H1 (cell line): Measurements from ENCODE around the gene MAGIX.

Experiments used
- CREB1 ChIP-seq: IDR thresholded peaks from 2 replicates; pipeline ENCODE4 v1.6.1; 2012; ENCODE audit warnings: inconsistent platforms
- GTF2F1 ChIP-seq: IDR thresholded peaks from 2 replicates; pipeline ENCODE4 v1.6.1; 2012; ENCODE audit warnings: low read depth, low read length, improper control_type of control experiment, borderline replicate concordance
- KDM1A ChIP-seq: fragments of 200-600, 300-600 bp; sonication (generic); IDR thresholded peaks from 2 replicates; pipeline ENCODE4 v1.7.1; 2016; ENCODE audit warnings: mild to moderate bottlenecking, low read length, borderline replicate concordance
- POLR2A ChIP-seq, 2 experiments: IDR thresholded peaks; 1 replicate in 1 of 2; 2 replicates in 1 of 2; pipeline ENCODE4 v1.6.1; 2011; ENCODE audit warnings: low read depth in 2 of 2, low read length in 2 of 2, mild to moderate bottlenecking in 2 of 2; ENCODE audit errors: control extremely low read depth in 1 of 2
- RAD21 ChIP-seq, 2 experiments: IDR thresholded peaks in 1 of 2; conservative IDR thresholded peaks in 1 of 2; 2 replicates each; pipeline ENCODE4 v1.6.1; 2011; ENCODE audit warnings: low read depth in 2 of 2, low read length in 2 of 2, improper control_type of control experiment in 1 of 2, inconsistent platforms in 1 of 2, mild to moderate bottlenecking in 1 of 2, moderate library complexity in 1 of 2
- SIX5 ChIP-seq: IDR thresholded peaks from 2 replicates; pipeline ENCODE4 v1.6.1; 2011; ENCODE audit warnings: mild to moderate bottlenecking, low read depth, low read length
- SP1 ChIP-seq: IDR thresholded peaks from 2 replicates; pipeline ENCODE4 v1.6.1; 2011; ENCODE audit warnings: low read depth, low read length
- SP2 ChIP-seq: IDR thresholded peaks from 2 replicates; pipeline ENCODE4 v1.6.1; 2012; ENCODE audit warnings: mild to moderate bottlenecking, low read length, inconsistent platforms
- SRF ChIP-seq: IDR thresholded peaks from 2 replicates; pipeline ENCODE4 v1.6.1; 2011; ENCODE audit warnings: mild to moderate bottlenecking, low read depth, low read length, moderate library complexity
- TF ChIP-seq, protein P1 (sequence below): IDR thresholded peaks from 2 replicates; pipeline ENCODE4 v1.6.1; 2011; ENCODE audit warnings: low read depth, mild to moderate bottlenecking, low read length; ENCODE audit not compliant: insufficient read depth
- TF ChIP-seq, protein P2 (sequence below), 3 experiments: IDR thresholded peaks; 1 replicate in 2 of 3; 2 replicates in 1 of 3; pipeline versions ENCODE4 v1.5.1 to v1.6.1; 2011; ENCODE audit warnings: low read length in 3 of 3, mild to moderate bottlenecking in 3 of 3, inconsistent platforms in 2 of 3, low read depth in 1 of 3, moderate library complexity in 1 of 3; ENCODE audit not compliant: insufficient read depth in 1 of 3; ENCODE audit errors: control extremely low read depth in 1 of 3

DNA sequence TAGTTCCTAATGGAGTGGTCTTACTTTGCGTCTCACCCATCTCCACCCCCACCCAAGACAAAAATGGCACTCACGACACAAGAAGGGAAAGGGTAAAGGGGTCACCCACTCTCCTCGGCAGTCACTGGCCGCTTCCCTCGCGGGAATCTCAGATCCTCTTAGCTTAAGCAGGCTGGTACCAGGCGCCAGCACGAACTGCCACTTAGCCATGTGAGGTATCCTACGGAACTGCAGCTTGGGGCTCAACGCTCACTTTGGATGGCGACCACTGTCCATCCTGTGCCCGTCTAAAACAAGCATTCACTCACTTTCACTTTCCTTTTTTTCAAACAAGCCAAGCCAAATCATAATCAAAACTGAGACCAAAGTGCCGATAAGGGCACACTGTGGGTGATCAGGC, 14.6 kb upstream of the MAGIX start:
- TF ChIP-seq SP2: no peak
- no peak for TF ChIP-seq SRF
- TF ChIP-seq GTF2F1: no peak
- TF ChIP-seq, protein P1, sequence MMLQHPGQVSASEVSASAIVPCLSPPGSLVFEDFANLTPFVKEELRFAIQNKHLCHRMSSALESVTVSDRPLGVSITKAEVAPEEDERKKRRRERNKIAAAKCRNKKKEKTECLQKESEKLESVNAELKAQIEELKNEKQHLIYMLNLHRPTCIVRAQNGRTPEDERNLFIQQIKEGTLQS: no peak
- no peak for TF ChIP-seq SP1
- TF ChIP-seq POLR2A (IDR thresholded peaks at IDR 0.05; ENCODE audit: control extremely low read depth in 1 of 2, low read depth in 2 of 2, low read length in 2 of 2): no peak
- no peak for TF ChIP-seq SIX5
- no peak for TF ChIP-seq KDM1A
- TF ChIP-seq CREB1: no peak
- TF ChIP-seq, protein P2, sequence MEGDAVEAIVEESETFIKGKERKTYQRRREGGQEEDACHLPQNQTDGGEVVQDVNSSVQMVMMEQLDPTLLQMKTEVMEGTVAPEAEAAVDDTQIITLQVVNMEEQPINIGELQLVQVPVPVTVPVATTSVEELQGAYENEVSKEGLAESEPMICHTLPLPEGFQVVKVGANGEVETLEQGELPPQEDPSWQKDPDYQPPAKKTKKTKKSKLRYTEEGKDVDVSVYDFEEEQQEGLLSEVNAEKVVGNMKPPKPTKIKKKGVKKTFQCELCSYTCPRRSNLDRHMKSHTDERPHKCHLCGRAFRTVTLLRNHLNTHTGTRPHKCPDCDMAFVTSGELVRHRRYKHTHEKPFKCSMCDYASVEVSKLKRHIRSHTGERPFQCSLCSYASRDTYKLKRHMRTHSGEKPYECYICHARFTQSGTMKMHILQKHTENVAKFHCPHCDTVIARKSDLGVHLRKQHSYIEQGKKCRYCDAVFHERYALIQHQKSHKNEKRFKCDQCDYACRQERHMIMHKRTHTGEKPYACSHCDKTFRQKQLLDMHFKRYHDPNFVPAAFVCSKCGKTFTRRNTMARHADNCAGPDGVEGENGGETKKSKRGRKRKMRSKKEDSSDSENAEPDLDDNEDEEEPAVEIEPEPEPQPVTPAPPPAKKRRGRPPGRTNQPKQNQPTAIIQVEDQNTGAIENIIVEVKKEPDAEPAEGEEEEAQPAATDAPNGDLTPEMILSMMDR (IDR thresholded peaks at IDR 0.05; ENCODE audit: control extremely low read depth in 1 of 3, insufficient read depth in 1 of 3, low read depth in 1 of 3, low read length in 3 of 3): no peak
- no peak for TF ChIP-seq RAD21 (IDR thresholded peaks at IDR 0.05 in 1 of 2, conservative IDR thresholded peaks at IDR 0.05 in 1 of 2; ENCODE audit: low read depth in 2 of 2, low read length in 2 of 2)
